ENCODE data around the gene PARPBP.
A peak's percentile ranks its signal among the peaks of the same experiment; 100 is the strongest.
"Not testable (repeated sequence)": the region's sequence is repeated elsewhere in the genome, so short reads cannot be mapped to it uniquely, and the experiment has no call there.

PARPBP gene

DNA sequence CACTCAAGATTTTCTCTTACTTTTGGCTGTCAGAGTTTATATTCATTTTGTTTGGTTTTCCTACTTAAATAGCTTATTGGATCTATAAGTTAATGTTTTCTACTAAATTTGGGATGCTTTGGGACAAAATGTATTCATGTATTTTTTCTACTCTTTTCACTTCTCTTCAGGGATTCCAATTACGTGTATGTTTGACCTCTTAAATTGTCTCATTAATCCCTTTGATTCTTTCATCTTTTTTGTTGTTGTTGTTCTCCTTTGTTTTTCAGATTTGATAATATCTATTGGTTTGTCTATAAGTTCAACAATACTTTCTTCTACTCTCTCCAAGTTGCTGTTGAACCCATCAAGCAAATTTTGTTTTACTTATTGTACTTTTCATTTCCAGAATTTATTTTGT is 43.4 kb downstream of the PARPBP start:
- DNase-seq, result no peak

DNA sequence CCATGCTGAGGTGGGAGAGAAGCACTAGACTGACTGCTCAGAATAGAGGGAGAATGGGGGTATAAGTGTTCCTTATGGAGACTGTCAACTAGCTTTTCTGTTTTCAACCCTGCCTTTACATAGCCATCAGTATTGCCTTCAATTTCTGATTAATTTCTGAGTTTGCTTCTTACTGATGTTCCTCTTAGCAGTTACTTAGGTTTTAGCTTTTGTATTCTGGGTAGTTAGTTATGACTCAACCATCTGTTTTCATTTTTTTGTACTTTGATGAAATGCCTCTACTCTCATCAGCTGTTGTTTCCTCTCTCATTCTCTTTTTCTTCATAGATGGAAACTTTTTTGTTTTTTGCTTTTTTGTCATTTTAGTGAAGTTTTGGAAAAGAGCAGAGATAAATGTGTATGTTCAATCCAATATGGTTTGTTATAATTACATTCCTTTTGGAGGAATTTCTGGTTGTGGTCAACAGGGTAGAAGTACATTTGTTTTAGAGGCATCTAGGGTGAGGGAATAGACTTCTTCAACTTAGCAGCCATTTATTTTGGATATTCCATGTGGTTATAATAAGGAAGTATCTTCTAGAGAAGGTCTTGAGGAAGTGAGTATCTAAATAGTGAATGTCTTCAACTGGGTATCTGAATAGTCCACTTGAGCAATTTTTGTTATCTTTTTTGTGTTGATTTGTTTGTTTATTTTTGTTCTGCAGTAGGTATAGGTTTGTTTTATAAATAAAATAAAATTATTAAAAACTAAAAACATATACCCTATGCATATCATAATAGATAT is 48.0 kb downstream of the PARPBP start:
- no peak for DNase-seq

DNA sequence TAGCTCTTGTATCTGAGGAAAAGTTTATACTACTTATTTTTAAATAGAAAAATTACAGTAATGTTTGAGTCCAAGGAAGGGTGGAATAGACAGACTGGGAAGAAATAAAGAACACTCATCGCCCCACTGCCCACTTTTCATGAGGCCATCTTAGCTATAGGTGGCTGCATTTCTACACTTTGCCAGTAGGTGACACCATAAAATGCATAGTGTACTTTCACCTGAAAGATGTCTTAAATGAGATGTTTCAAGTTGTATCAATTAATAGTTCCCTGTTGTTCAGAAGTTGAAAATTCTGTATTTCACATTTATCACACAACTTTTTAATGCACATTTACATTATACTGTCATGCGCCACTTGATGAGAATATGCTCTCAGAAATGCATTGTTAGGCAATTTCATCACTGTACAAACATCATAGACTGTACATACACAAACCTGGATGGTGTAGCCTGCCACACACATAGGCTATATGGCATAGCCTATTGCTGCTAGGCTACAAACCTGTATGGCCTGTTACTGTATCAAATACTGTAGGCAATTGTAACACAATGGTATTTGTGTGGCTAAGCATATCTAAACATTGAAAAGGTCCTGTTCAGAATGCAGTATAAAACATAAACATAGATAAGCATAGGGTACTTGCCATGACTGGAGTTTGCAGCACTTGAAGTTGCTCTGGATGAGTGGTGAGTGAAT is 50.1 kb downstream of the PARPBP start:
- peak; percentile 20 for DNase-seq

DNA sequence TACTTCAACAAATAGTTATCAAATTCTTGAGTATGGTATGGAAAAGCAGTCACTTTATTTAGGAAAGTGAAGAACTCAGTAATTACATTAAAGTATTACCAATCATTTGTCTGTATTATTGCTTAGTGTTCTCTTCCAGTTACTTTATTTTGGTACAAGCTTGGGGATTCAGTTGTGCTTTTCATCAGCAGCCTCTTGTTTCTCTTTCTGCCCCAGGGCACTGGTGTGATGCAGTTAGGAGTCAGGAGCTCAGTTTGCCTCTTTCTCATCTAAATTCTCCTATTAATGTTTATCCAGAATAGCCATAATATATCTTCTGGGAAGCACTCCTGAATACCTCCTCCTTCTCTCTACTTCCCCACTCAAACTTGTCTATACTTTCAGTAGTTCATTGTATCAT is 52.0 kb downstream of the PARPBP start:
- DNase-seq, result no peak

DNA sequence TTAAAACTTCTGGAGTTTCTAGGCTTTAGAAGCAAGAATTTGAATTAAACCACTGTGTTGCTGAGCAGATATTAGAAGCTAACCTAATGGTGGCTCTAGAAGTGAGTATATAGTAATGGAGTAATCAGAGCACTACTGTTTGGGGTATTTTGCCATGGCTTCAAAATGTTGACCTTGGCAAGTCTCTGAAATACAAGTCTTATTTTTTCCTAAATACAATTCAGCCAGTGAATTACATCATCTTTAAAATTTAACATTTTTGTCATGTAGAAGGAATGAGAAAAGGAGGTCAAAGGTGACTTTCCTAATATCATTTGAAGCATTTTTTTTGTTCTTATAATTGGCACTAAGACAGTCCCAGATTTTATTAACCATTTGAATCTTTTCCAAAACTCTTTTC is 52.5 kb downstream of the PARPBP start:
- peak; percentile 54 for DNase-seq

DNA sequence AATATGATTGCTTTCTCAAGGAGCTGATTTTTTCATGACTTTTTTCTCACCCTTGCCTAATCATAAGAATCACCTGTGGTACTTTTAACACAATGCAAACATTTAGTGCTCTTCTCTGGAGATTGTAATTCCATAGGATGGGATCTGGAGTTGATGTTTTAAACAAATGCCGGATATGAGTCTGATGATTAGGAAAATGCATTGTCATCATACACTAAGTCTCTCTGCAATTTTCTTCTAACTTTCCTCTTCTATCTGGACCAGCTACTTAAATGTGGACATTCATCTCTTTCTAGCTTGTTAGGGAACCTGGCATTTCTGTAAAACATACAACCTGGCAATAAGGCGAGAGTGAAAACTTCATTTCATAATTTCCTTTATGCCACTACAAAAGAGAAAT is 54.1 kb downstream of the PARPBP start:
- DNase-seq, result no peak

DNA sequence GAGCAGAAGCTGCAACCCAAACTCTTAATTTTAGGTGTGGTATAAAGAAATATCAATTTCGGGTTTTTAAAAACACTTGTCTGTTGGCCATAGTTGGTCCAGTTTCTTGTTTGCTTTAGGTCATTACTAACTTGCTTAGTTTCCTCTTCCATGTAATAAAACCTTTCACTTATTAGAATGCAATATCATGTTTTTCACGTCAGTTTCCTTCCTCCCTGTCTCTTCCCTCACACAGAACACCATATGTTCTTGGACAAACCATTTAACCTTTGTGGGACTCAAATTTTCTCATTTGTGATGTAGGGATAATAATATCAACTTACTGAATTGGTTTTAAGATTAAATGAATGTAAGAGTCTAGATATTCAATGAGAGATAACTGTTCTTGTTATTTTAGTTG is 54.8 kb downstream of the PARPBP start:
- no peak for DNase-seq

DNA sequence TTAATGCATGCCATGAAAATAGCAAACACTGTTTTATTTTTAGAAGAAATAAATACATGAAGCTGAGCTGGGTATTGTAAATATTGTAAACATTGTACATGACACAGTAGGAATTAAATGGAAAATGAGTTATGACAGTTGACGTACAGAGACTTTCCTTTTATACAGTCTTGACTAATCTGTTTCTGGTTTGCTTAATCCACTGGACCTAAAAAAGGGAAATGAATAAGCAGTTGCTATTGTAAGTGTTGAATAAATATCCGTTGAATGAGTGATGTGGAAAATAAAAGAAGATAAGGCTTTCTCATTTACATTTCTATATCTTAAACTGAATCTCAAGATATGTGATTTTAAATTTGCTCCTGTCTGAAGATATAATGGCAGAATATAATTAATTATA is 62.7 kb downstream of the PARPBP start:
- DNase-seq, result no peak

DNA sequence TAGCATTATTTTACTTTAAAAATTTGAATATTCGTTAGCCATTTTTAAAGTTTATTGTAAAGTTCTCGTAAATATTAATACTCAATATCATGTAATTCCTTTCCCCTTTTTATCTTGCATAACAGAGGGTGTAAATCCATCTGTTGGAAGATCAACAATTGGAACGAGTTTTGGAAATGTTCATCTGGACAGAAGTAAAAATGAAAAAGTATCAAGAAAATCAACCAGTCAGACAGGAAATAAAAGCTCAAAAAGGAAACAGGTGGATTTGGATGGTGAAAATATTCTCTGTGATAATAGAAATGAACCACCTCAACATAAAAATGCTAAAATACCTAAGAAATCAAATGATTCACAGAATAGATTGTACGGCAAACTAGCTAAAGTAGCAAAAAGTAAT is 75.8 kb downstream of the PARPBP start:
- DNase-seq, result no peak

DNA sequence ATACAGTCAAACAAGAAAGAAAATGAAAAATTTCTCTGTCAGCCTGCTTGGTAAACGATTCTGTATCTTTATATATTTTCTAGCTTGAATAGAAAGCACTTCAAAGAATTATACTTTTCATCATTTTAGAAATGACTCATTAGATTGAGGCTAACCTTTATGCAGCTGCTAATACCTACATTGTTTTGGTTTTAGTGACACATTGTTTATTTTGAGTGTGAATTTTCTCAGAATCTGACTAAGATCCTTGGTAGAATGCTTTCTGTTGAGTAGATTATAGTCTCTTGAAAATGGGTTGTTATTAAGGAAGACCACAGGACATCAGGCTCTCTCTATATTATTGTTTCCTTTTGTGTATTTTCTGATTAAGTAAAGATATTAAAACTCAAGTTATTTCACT is 77.8 kb downstream of the PARPBP start, which contains the start of gene PMCH:
PMCH (minus strand) TSS at position 45 of the 400 bp plus-strand sequence. CDS start 63 bp downstream, outside the sequence.
- DNase-seq, result peak; percentile 25

DNA sequence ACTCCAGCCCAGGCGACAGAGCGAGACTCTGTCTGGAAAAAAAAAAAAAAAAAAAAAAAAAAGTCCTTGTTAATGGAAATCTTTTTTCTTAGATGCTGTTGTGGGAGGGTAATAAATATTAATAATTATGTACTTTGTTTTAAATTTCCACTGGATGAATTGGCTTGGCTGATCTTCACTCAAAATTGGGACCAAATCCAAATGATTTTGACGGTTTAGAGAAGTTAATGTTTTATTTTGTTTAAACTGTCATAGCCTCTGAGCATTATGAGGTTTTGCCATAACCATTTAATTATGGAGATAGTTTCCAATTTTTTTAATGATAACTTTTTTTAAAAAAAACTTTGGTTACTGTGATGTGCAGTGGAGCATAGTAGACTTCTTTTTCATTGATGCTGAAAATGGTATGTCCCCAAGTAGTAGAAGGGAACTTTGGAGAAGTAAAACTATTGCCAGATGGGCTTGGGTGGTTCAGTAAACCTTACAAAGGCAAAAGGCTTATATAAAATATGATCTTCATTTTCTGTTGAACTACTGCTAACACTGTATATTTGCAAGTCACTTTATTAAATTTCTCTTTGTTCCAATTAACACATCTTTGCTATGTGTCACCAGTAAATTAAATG is 81.6 kb downstream of the PARPBP start:
- no peak for DNase-seq

DNA sequence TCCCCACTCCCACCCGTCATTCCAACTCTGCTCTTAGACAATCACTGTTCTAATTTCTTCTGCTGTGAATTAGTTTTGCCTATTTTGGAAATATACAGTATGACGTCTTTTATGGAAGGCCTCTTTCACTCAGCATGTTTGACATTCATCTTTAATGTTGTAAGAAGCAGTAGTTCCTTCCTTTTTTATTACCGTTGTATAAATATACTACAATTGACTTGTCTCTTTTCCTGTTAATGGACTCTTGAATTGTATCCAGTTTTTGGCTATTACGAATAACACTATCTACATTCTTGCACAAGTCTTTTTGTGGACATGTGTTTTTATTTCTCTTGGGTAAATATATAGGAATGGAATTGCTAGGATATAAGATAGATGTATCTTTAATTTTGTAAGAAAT is 82.6 kb downstream of the PARPBP start:
- DNase-seq, result no peak

DNA sequence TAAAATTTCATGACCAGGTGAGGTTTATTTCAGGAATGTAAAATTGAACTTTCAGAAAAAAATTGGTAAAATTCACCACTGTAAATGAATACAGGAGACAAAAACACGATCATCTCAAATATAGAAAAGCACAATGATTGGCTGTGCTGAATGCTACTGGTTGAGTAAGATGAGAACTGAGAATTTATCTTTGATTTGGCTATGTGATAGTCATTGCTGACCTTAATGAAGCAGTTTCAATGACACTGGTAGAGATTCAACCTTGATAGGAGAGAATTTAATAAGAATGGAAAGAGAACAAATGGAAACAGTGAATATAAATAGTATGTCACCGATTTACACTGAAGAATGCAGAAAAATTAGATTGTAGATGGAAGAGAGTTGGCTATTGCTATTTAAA is 84.0 kb downstream of the PARPBP start:
- no peak for DNase-seq

DNA sequence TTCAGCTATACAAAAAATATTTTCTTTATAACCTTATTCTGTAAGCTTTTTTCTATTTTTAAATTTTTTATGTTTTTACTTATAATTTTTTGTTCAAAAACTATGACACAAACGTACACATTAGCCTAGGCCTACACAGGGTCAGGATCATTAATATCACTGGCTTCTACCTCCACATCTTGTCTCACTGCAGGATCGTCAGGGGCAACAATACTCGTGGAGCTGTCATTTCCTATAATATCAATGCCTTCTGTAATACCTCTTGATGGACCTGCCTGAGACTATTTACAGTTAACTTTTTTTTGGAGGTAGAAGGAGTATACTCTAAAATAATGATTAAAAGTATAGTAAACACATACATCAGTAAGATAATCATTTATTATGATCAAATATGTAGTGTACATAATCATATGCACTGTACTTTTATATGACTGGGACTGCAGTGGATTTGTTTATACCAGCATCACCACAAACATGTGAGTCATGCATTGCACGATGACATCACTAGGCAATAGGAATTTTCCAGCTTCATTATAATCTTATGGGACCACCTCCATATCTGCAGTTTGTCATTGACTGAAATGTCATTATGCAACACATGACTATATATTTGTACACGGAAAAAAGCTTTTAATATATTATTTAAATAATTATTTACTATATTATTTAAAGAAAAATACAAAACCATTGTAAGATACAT is 96.2 kb downstream of the PARPBP start:
- peak; percentile 44 for DNase-seq

DNA sequence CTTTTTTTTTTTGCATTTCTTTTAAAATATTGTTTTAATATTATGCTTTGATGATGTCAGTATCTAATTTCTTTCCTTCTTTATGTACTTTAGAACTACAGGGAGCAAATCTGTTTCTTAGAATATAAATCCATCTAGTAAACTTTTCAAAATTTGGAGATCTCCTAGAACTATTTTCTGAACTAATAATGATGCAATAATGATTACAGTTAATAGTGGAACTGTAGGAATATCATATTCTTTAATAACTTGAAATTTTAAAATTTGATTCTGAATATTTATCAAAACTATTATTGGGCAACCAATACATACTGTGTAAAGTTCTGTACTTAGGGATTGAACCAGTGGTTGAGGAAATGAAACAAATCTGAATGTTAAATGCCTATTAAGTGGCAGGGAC is 100.8 kb downstream of the PARPBP start:
- no peak for DNase-seq

DNA sequence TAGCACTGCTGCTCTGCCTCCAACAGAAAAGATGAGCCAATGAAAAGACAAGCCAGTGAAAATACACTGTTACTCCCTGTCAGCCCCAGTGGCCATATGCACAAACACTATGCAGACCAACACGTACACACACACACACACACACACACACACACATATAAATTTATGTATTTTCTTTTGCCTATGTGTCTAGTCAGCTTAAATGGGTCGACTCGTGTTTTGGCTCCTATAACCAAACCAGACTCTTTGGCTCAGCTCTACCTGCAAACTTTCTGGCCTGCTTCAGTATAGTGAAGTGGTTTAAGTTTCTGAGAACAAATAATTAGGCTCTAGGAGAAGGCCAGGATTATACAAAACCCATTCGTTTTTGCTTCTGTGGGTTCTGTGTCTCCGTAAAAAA is 108.0 kb downstream of the PARPBP start:
- DNase-seq, result no peak

DNA sequence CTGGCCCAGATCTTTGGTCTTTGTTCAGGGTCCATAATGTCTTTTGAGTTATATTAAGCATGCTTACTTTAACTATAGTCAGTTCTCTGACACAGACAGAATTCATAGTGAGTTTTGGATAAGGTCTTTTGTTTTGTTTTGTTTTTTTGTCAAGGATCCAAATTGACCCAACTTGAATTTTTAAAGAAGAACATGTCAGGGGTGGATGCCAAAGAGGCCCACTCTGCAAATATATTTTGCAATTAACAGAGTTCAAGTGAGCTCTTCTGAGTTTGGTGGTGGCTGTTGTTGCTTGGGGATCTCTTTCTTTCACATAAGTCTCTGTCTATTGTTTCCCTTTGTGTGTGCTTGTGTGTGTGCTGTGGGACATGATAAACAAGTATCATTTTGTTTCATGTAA is 112.1 kb downstream of the PARPBP start:
- no peak for DNase-seq

DNA sequence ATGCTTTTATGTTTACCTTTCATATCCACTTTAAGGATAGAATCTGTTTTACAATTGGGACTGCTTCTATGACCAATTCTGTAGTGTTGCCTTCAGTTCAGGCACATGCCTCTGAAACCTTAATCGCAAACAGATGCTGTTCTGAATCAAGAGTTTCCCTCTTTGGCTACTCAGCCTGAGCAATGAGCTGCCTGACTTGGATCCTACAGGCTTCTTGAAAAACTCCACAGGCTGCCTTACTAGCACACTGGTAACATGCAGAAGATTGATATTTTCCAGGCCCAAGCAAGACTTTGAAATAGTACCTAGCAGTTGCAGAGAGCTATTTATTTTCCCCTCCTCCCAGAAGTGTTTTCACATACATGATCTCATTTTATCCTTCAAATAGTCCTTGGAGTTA is 112.5 kb downstream of the PARPBP start:
- DNase-seq, result peak; percentile 11

DNA sequence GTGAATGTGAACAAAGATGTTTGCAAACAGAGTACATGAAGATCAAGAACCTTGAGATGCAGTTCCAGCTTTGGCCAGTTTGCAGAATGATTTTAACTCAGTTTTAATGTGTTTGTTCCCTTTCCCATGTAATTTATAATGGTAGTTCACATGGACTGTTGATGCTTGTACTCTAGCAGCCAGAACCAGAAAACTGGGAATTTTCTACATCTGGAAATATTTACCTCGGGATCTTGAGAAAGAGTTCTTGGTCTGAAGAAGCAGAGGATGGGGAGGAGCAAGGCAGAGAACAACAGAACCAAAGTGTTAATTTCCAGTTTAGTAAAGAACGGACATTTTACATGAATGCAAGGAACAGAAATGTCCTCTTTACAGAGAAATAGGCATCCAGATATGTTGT is 114.6 kb downstream of the PARPBP start:
- DNase-seq, result no peak

DNA sequence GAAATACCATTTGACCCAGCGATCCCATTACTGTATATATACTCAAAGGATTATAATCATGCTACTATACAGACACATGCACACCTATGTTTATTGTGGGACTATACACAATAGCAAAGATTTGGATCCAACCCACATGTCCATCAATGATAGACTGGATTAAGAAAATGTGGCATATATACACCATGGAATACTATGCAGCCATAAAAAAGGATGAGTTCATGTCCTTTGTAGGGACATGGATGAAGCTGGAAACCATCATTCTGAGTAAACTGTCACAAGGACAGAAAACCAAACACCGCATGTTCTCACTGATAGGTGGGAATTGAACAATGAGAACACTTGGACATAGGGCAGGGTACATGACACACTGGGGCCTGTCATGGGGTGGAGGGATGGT is 120.9 kb downstream of the PARPBP start:
- not testable (repeated sequence) for DNase-seq
